Muscle layer of duodenum (tissue), 2 donors: ENCODE results near the gene RYK.

ENCODE experiments used
- H3K27ac ChIP-seq: one replicate; pipeline ENCODE4 v1.7.0; 2013; ENCODE audit warnings: mild to moderate bottlenecking, low read length
- H3K27me3 ChIP-seq: one replicate; pipeline ENCODE4 v1.7.0; 2013; ENCODE audit warnings: low read depth, mild to moderate bottlenecking, control low read depth, low read length
- H3K36me3 ChIP-seq, 2 donors: one replicate each; pipeline ENCODE4 v1.7.0; 2013; ENCODE audit warnings: low read length in 2 of 2, control low read depth in 1 of 2, mild to moderate bottlenecking in 1 of 2; ENCODE audit not compliant: insufficient read depth in 2 of 2, control insufficient read depth in 1 of 2
- H3K4me1 ChIP-seq, 2 donors: one replicate each; pipeline ENCODE4 v1.7.0; 2013; ENCODE audit warnings: low read length in 2 of 2, mild to moderate bottlenecking in 2 of 2, control low read depth in 1 of 2, moderate library complexity in 1 of 2; ENCODE audit not compliant: insufficient read depth in 2 of 2, control insufficient read depth in 1 of 2
- H3K4me3 ChIP-seq, 2 donors: one replicate each; pipeline ENCODE4 v1.7.0; 2013; ENCODE audit warnings: low read length in 2 of 2, low read depth in 1 of 2, mild to moderate bottlenecking in 1 of 2
- H3K9me3 ChIP-seq, 2 donors: one replicate each; pipeline ENCODE4 v1.7.0; 2013; ENCODE audit warnings: low read length in 2 of 2, control low read depth in 1 of 2, mild to moderate bottlenecking in 1 of 2; ENCODE audit not compliant: control insufficient read depth in 1 of 2
- donor health status: healthy.

The RYK gene

DNA sequence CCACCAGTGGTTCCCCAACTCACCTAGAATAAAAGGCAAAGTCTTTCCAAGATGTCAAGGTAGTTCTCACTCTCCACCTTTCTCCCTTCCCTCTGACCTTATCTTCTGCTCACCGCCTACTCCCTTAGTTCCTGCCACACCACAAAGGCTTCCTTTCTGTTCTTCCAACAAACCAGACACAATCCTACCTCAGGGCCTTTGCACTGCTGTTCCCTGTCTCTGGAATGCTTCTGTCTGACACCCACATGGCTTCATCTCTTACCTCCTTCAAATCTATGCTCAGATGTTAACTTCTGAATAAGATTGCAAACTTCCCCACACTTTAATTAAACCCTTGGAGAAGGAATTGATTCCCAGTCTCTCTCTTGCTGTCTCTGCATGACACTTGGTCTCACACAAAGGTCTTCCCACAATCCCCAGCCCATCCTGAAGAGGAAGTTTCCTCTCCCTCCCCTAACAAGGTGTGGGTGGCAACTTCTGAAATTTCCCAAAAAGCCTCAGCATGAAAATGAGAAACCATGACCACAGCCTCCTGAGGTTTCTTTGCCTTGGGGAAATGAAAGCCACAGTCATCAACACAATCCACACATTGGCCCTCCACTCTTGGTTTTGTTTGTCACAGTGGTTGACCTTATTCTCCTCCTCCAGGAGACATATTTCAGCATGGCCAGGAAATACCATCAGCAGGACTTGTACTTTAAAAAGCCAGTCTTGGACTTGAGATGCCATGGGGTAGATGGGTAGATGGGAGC is 3.0 kb upstream of the RYK start:
- no peaks in the 10 kb centered on the region for H3K27me3 ChIP-seq
- H3K9me3 ChIP-seq, result no peaks in the 10 kb centered on the region
- peaks cover 0 to 32% of the 10 kb centered on the region in 2 donors for H3K4me1 ChIP-seq
- H3K4me3 ChIP-seq, result no peak overlapping the region
- no peaks in the 10 kb centered on the region for H3K36me3 ChIP-seq
- H3K27ac ChIP-seq, result no peak overlapping the region

DNA sequence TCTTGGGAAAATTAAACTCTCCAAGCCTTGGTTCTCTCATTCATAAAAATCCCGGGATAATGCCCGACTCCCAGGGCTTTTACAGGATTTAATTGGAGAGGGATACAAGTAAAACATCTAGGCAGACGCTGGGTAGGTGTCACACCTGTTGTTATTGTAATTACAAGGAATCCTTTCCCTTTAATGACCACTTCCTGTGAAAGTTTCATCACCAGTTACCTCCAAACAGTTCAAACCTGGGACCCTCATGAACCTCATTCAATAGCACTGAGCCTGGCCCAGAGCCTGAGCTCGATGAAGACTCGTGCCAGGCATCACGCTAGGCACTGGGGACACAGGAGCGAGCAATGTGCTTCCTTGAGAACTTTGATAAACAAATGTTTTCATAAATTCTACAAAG is 2.1 kb upstream of the RYK start:
- Histone ChIP-seq H3K36me3 (no peaks in the 10 kb centered on the region), H3K4me1 (peaks cover 0 to 33% of the 10 kb centered on the region in 2 donors), H3K27ac (no peak overlapping the region), H3K9me3 (no peaks in the 10 kb centered on the region), H3K27me3 (no peaks in the 10 kb centered on the region), H3K4me3 (no peak overlapping the region)

DNA sequence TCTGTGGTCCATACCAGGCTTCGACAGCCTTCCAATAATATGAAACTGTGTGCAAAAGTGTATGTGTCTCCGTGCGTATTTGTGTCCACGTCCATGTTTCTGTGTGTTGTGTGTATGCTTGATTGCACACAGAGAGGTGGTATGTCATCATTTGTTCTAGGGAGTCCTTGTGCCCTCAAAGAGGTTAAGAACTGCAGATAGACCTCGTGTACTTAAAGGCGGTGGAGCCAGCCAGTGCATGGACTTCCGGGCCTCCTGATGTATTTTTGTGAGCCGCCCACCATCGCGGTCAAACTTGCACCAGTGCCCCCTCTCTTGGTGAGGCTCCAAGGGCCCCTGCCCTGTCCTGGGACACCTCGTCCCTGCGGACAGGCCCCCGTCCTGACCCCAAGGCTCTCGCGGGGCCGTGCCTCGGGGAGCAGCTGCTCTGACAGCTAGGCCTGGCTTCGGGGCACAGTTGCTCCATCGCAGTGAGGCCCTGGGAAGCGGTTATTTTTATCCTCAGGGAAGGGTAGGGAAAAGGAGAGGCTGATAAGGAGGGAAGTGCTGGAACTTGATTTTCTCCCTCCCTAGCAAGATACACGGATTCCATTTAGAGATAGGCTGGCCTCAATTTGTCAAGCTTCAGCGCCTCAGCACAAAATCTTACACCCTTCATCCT is 1.2 kb upstream of the RYK start:
- H3K27me3 ChIP-seq, result no peaks in the 10 kb centered on the region
- H3K4me1 ChIP-seq, result peaks cover 0 to 35% of the 10 kb centered on the region in 2 donors
- H3K4me3 ChIP-seq, result no peak overlapping the region
- H3K9me3 ChIP-seq, result no peaks in the 10 kb centered on the region
- H3K27ac ChIP-seq, result no peak overlapping the region
- H3K36me3 ChIP-seq, result no peaks in the 10 kb centered on the region

DNA sequence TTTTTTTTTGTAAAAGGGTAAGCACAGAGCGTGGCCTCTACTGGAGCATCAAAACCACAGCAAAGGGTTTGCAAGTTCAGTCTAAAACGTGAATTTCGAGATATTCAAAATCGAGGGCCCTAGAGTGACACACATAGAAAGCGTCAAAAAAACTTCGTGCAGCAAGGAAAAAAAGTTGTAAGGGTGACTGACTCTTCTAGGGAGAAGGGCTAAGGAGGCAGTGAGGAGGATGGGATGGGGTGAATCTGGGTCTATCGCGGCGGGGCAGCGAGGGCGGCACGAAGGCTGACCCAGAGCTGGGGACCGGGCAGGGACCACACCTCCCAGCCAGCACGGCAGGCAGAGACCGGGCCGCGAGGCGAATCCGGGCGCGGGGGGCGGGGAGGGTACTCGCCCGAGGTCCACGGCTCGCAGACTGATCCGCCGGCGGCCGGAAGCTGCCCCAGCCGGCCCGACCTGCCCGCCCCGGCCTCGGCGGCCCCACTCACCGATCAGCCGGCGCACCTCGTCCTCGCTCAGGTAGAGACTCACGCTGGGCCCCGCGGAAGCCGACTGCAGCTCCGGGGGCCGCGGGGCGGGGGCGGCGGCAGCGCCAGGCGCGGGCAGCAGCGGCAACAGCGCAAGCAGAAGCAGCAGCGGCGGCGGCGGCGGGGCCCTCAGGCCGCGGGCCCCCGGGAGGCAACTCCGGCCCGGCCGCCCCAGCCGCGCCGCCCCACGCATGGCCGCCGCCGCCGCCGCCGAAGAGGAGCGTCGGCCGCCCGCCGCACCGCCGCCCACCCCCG is 533 bp downstream of the RYK start:
- Histone ChIP-seq H3K9me3 (no peaks in the 10 kb centered on the region), H3K4me1 (peaks cover 0 to 36% of the 10 kb centered on the region in 2 donors), H3K36me3 (no peaks in the 10 kb centered on the region)

DNA sequence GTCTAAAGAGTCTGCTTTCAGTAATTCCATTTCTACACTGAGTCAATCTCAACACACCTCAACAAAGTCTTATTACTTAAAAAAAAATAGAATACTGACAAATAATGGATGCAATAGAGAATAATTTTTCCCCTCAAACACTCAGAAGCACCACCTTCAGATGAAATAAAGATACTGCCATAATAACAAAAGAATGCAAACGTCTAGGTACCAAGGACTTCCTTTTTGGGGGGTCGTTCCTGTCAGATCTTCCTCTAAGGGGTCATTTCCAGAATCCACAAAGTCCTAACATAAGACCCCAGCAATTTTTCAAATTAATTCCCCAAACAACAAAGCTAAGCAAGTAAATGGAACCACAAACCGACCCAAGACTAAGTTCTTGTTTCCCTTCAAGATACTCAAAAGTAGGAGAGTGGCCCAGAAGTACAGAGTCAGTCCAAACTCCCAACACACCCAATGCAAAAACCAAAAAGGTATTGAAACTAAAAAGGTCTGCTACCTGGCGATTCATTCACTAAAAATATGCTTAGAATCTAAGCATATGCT is 1.3 kb downstream of the RYK start:
- H3K36me3 ChIP-seq, result no peaks in the 10 kb centered on the region
- H3K4me3 ChIP-seq, result peak overlapping the region; percentile 67 to 81
- peak overlapping the region; percentile 26 for H3K27ac ChIP-seq
- no peaks in the 10 kb centered on the region for H3K9me3 ChIP-seq
- H3K27me3 ChIP-seq, result no peaks in the 10 kb centered on the region
- H3K4me1 ChIP-seq, result peaks cover 0 to 36% of the 10 kb centered on the region in 2 donors

More for the DNA sequence above, 533 bp downstream of the RYK start:
- Histone ChIP-seq H3K27ac (peak overlapping the region; percentile 26), H3K4me3 (peak overlapping the region; percentile 67 to 81), H3K27me3 (no peaks in the 10 kb centered on the region)

DNA sequence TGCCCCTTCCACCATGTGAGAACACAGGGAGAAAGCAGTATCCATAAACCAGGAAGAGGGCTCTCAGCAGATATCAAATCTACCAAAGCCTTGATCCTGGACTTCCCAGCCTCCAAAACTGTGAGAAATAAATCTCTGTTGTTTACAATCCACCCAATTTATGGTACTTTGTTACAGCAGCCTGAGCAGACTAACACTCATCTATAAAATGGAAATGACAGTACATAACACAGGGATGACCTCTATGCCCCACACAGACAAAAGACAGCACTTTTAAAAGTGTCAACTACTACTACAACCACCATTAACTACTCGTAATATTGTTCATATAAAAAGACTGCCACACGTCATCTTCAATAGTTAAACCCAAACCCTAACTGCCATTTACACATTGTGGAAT is 5.7 kb downstream of the RYK start:
- no peaks in the 10 kb centered on the region for H3K27me3 ChIP-seq
- peaks cover 0 to 23% of the 10 kb centered on the region in 2 donors for H3K4me1 ChIP-seq
- H3K9me3 ChIP-seq, result no peaks in the 10 kb centered on the region
- no peaks in the 10 kb centered on the region for H3K36me3 ChIP-seq
- no peak overlapping the region for H3K4me3 ChIP-seq
- H3K27ac ChIP-seq, result no peak overlapping the region

DNA sequence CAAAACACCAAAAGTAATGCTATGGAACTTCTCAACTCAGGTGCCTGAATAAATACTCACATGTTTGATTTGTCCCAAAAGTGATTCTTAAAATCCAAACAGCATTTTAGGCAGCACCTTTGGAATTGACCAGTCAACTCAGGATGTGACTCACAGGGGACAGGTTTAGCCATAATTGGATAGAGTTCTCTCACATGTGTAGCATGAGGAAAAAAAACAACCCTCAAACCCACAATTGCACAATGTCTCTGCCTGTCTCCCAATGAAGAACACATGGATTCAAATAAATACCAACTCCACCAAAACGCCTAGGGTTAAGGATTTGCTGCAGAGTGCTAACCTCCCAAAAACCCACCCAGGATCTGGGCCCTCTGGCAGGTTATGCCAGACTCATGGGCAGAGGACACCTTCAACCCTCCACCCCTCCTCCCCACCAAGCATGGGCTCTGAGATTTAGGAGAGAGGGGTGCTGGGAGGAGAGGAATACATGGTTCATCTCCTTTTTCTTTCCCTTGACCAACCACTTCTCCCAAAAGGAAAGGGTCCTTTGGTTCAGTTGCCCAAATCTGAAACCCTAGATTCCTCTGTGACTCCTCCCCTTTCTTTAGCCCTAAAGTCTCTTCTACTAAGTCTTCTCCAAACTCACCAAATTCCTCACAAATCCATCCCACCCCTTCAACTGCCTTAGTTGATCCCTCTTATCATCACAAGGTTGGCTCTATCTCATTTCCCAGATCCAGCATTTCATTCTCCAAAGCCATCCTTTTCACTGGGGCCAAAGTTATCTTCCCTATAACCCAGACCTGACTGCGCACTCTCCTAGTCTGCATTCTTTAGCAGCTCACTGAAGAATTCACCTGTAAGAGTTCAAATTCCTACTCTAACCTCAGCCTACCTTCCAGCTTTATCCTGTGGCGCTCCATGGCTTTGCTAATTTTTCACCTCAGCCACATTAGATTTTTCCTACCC is 7.7 kb downstream of the RYK start:
- Histone ChIP-seq H3K27ac (no peak overlapping the region), H3K36me3 (no peaks in the 10 kb centered on the region), H3K4me1 (peaks cover 4 to 33% of the 10 kb centered on the region in 2 donors), H3K4me3 (no peak overlapping the region), H3K27me3 (no peaks in the 10 kb centered on the region), H3K9me3 (no peaks in the 10 kb centered on the region)

DNA sequence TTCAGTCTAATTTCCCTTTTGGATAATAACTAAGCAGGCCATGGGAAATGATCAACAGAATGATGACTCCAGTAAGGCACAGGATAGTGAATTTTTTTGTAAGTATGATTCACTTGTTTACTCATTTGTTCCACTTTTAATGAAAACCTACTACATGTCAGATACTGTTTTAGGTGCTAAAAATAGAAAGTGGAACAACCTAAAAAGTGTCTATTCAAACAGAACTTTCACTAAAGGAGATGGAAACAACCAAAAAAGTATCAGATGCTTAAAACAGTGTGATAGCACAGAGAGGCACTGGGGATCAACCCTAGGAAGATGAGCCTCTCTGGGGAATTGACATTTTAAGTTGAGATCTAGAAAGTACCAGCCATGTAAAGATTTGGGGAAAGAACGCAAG is 11.1 kb downstream of the RYK start:
- H3K27me3 ChIP-seq, result no peaks in the 10 kb centered on the region
- peaks cover 10 to 45% of the 10 kb centered on the region in 2 donors for H3K4me1 ChIP-seq
- H3K4me3 ChIP-seq, result no peak overlapping the region
- no peaks in the 10 kb centered on the region for H3K9me3 ChIP-seq
- H3K36me3 ChIP-seq, result no peaks in the 10 kb centered on the region
- H3K27ac ChIP-seq, result no peak overlapping the region

DNA sequence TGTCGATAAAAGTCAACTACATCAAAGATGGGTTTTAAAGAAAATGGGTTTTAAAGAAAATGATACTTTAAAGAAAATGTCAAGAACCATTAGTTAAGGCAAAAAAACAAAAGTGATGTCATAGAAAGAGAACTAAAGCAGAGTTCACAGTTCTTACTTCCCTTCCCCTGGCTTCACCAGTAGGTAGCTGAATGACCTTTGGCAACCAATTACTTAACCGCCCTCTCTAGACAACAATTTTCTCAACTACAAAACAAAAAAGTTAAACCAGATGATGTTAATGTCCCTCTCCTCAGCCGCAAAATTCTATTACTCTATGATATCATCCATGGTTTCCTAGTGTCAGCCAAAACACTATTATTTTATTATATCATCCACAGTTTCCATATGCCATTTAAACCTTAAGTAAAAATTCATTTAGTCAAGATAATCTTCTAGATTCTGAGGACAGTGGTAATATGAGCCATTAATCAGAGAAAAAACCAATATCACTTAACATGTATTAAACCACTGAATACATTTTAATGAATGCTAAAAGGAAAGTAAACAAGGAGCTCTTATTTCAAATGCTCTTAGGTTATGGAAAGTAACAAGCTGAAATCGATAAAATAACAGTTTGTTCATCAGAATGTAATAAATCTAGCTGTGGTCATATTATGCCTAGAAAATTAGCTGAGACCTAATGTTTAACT is 13.1 kb downstream of the RYK start:
- Histone ChIP-seq H3K4me1 (peaks cover 15 to 36% of the 10 kb centered on the region in 2 donors), H3K27ac (peak overlapping the region; percentile 7), H3K27me3 (no peaks in the 10 kb centered on the region), H3K4me3 (no peak overlapping the region), H3K36me3 (no peaks in the 10 kb centered on the region), H3K9me3 (no peaks in the 10 kb centered on the region)

DNA sequence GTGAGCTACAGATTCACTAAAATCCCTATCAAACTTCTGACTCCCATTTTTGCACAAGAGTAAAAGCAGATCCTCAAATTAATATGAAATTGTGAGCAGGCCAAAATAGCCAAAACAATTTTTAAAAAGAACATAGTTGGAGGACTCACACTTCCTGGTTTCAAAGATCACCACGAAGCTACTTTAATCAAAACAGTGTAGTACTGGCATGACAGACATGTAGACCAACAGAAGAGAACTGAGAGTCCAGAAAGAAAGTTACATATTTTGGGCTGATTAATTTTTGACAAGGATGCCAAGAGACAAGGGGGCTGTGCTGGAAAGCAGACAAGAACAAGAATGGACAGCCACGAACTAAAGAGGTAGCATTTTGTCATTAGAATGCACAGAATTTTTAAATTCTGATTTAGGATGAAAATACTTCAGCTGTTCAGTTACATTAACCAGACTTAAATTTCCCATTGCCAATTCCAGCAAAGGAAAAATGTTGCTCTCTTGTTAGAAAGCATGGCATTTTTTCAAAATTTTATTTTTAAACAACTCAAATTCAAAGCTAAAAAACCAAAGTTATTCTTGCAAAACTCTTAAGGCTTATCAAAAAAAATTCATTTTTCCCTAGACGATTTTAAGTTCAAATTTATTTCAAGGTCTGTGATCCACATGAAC is 14.0 kb downstream of the RYK start:
- Histone ChIP-seq H3K9me3 (no peaks in the 10 kb centered on the region), H3K27ac (peak overlapping the region; percentile 6), H3K4me3 (no peak overlapping the region), H3K36me3 (no peaks in the 10 kb centered on the region), H3K27me3 (no peaks in the 10 kb centered on the region), H3K4me1 (peaks cover 15 to 42% of the 10 kb centered on the region in 2 donors)
